Osteoblast (primary cell): ENCODE measurements around the gene ETFA. TPM values are rescaled to one million over a fixed set of nuclear protein-coding genes. Genes with fewer than 3 reads are reported as not detected.
A peak's percentile ranks its signal among the peaks of the same experiment; 100 is the strongest.

ENCODE experiments used
- DNase-seq: peaks from one replicate; pipeline ENCODE4 v3.0.0; 2011; ENCODE audit warnings: low spot score, mixed read lengths; ENCODE audit not compliant: insufficient read length; ENCODE audit errors: missing footprints
- H2AFZ ChIP-seq: 2 replicates; pipeline ENCODE4 v1.6.0; 2011; ENCODE audit warnings: mild to moderate bottlenecking, low read length
- H3K27ac ChIP-seq: 2 replicates; pipeline ENCODE4 v1.5.1; 2011; ENCODE audit warnings: mild to moderate bottlenecking, low read depth, low read length, moderate library complexity
- H3K27me3 ChIP-seq: 2 replicates; pipeline ENCODE4 v1.6.0; 2012; ENCODE audit warnings: mild to moderate bottlenecking, control low read depth, inconsistent platforms, low read length, moderate library complexity; ENCODE audit not compliant: insufficient read depth
- H3K36me3 ChIP-seq: 2 replicates; pipeline ENCODE4 v1.5.1; 2011; ENCODE audit warnings: mild to moderate bottlenecking, low read length, control low read depth, moderate library complexity; ENCODE audit not compliant: insufficient read depth
- H3K4me1 ChIP-seq: 2 replicates; pipeline ENCODE4 v1.5.1; 2011; ENCODE audit warnings: mild to moderate bottlenecking, low read length, control low read depth, moderate library complexity; ENCODE audit not compliant: insufficient read depth
- H3K4me2 ChIP-seq: 2 replicates; pipeline ENCODE4 v1.6.0; 2011; ENCODE audit warnings: mild to moderate bottlenecking, low read length; ENCODE audit not compliant: insufficient read depth
- H3K4me3 ChIP-seq: fragments of 200-600 bp; sonication (generic); 3 replicates; pipeline ENCODE4 v1.5.1; 2012; ENCODE audit warnings: mild to moderate bottlenecking, low read length, inconsistent platforms; ENCODE audit not compliant: insufficient read depth
- H3K79me2 ChIP-seq: 2 replicates; pipeline ENCODE4 v1.6.0; 2012; ENCODE audit warnings: mild to moderate bottlenecking, low read length, control low read depth, inconsistent platforms; ENCODE audit not compliant: insufficient read depth
- H3K9me3 ChIP-seq: 2 replicates; pipeline ENCODE4 v1.5.1; 2011; ENCODE audit warnings: low read depth, low read length, control low read depth
- H4K20me1 ChIP-seq: 2 replicates; pipeline ENCODE4 v1.6.0; 2012; ENCODE audit warnings: mild to moderate bottlenecking, low read length, control low read depth; ENCODE audit not compliant: insufficient read depth
- CTCF ChIP-seq: IDR thresholded peaks from 2 replicates; pipeline ENCODE4 v1.5.1; 2011; ENCODE audit warnings: mild to moderate bottlenecking, low read depth, low read length, moderate library complexity; ENCODE audit errors: extremely low read depth
- total RNA-seq: library from RNA; depleted of rRNA; stranded (reverse); fragments of >200 nt; gene quantifications from 2 replicates; pipeline ENCODE4 v1.2.3, GENCODE V29; 2012

Gene ETFA
- total RNA-seq, 1 donor = 85.0 TPM

GRCh38 chr15:76174654-76175053 is 136.6 kb downstream of the ETFA start:
- Histone ChIP-seq H3K4me3 (no peak overlapping the region), H4K20me1 (no peaks in the 10 kb centered on the region), H3K27me3 (peaks cover 7% of the 10 kb centered on the region), H3K27ac (no peak overlapping the region), H3K9me3 (no peaks in the 10 kb centered on the region), H3K36me3 (no peaks in the 10 kb centered on the region), H2AFZ (no peak overlapping the region), H3K79me2 (no peaks in the 10 kb centered on the region), H3K4me1 (peaks cover 10% of the 10 kb centered on the region), H3K4me2 (no peak overlapping the region)
- DNase-seq = no peak
- TF ChIP-seq CTCF = no peak

GRCh38 chr15:76173317-76173834 is 137.9 kb downstream of the ETFA start:
- H3K4me3 ChIP-seq = no peak overlapping the region
- H3K4me1 ChIP-seq = peaks cover 8% of the 10 kb centered on the region
- TF ChIP-seq CTCF = no peak
- no peaks in the 10 kb centered on the region for H3K9me3 ChIP-seq
- H3K4me2 ChIP-seq = no peak overlapping the region
- H3K27ac ChIP-seq = no peak overlapping the region
- no peak overlapping the region for H2AFZ ChIP-seq
- no peaks in the 10 kb centered on the region for H3K36me3 ChIP-seq
- peaks cover 7% of the 10 kb centered on the region for H3K27me3 ChIP-seq
- H4K20me1 ChIP-seq = no peaks in the 10 kb centered on the region
- DNase-seq = peak; percentile 46
- H3K79me2 ChIP-seq = no peaks in the 10 kb centered on the region

GRCh38 chr15:76172782-76173181 is 138.5 kb downstream of the ETFA start:
- no peak for DNase-seq
- H4K20me1 ChIP-seq = no peaks in the 10 kb centered on the region
- no peaks in the 10 kb centered on the region for H3K36me3 ChIP-seq
- peaks cover 2% of the 10 kb centered on the region for H3K4me1 ChIP-seq
- no peak overlapping the region for H3K27ac ChIP-seq
- TF ChIP-seq CTCF = no peak
- H3K9me3 ChIP-seq = no peaks in the 10 kb centered on the region
- no peak overlapping the region for H2AFZ ChIP-seq
- no peak overlapping the region for H3K4me3 ChIP-seq
- peaks cover 7% of the 10 kb centered on the region for H3K27me3 ChIP-seq
- H3K79me2 ChIP-seq = no peaks in the 10 kb centered on the region
- no peak overlapping the region for H3K4me2 ChIP-seq

DNA sequence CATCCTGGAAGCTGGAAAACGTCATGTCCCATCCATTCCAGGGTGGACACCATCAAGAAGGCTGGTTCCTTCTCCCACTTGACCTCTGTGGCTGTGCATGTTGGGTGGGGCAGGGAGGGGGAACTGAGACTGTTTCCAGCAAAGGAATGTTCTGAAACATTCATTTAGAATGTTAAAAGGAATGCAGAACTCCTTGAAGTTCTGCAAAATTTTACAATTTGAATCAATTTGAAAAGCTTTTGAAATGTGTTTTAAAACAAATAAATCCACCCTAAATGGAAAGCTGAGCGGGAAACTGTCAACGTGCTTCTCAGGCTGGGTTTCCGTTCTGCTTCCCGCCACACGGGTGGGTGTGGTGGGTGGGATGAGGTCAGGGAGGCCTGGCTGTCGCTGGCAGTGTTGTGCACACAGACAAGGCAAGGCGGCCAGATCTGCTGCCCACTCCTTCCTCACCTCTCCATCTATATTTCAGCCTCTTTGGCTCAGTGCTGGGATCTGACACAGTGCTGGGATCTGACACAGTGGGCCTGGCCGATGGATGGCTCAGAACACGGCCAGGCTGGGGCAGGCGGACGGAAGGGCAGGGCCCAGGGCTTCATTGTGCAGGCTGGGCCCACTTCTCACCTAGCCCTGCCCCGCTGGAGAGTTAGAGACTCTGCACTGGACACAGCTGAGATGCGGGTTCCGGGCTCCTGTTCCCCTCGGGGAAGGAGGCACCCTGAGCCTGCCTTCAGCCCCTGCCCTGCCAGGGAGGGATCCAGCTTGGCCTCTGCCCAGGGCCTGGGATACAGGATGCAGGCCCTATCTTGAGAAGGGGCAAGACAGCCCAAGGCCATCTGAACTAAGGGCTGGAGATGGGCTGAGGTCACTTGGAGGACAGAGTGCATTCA is 141.1 kb downstream of the ETFA start:
- Histone ChIP-seq H3K36me3 (no peaks in the 10 kb centered on the region), H3K4me1 (no peaks in the 10 kb centered on the region), H3K79me2 (no peaks in the 10 kb centered on the region), H3K4me3 (no peak overlapping the region), H4K20me1 (no peaks in the 10 kb centered on the region), H3K9me3 (no peaks in the 10 kb centered on the region), H3K4me2 (no peak overlapping the region), H2AFZ (no peak overlapping the region), H3K27me3 (peaks cover 4% of the 10 kb centered on the region), H3K27ac (no peak overlapping the region)
- DNase-seq = peak; percentile 85
- TF ChIP-seq CTCF = no peak
